ENCODE results near the gene DCHS1. TPM values are rescaled to one million over a fixed set of nuclear protein-coding genes. Genes with fewer than 3 reads are reported as not detected.

Gene DCHS1
- total and polyA plus RNA-seq, 4 experiments from 2014 or later, result 0.47 to 6.7 (median 4.4) TPM

GRCh38 chr11:6594142-6594768, 61.4 kb downstream of the DCHS1 start:
- Histone ChIP-seq H3K9me3 (ENCODE audit: control insufficient read depth in 1 of 2, low read length in 2 of 2) (no peaks in the 10 kb centered on the region), H3K27ac (ENCODE audit: low read depth, low read length) (no peak overlapping the region), H3K27me3 (ENCODE audit: insufficient read depth, low read length) (no peaks in the 10 kb centered on the region), H3K4me3 (ENCODE audit: low read length in 2 of 2) (no peak overlapping the region), H3K36me3 (ENCODE audit: insufficient read depth, low read length) (peaks cover 18% of the 10 kb centered on the region), H3K4me1 (ENCODE audit: insufficient read depth, low read length) (peaks cover 4% of the 10 kb centered on the region)
- intact Hi-C loops (cut with micrococcal nuclease), result no loop called here
- no peaks in the 10 kb centered on the region for H3K27me3 Mint-ChIP-seq
- no peaks in the 10 kb centered on the region for H3K9me3 Mint-ChIP-seq
- peak overlapping the region in 3 of 7 donors; percentile 14 to 70 (median 63) for H3K27ac Mint-ChIP-seq
- CTCF ChIA-PET (ENCODE audit: partially characterized antibody), result interaction anchor here (1.1 to 1.8 kb wide), 4 partner anchors 10 to 88 kb away, joined by 3 to 5 read pairs (median 4); partner anchors contain the start of genes MRPL17 and TPP1
- DNase-seq, result no peak
- POLR2A ChIA-PET (ENCODE audit: partially characterized antibody), result interaction anchor here (0.9 to 2.4 kb wide), 5 partner anchors 10 to 89 kb away, joined by 3 to 9 read pairs (median 6); partner anchors contain the start of genes MRPL17, TAF10 and TPP1
- peaks cover 39 to 62% of the 10 kb centered on the region in 2 donors for H3K36me3 Mint-ChIP-seq
- peaks cover 24 to 42% (median 30%) of the 10 kb centered on the region in 4 donors for H3K4me1 Mint-ChIP-seq
- no peak overlapping the region for H3K4me3 Mint-ChIP-seq

DNA sequence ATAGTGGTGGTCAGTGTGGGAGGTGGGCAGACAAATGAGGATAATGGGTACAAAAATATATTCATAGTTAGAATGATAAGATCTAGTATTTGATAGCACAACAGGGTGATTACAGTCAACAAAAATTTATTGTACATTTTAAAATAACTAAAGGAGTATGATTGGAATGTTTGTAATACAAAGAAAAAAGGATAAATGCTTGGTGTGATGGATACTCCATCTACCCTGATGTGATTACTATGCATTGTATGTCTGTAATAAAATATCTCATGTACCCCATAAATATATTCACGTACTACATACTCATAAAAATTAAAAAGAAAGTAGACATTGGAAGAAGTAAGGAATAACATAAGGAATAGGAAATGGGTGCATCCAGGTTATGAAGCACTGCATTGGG, 67.6 kb downstream of the DCHS1 start:
- Histone ChIP-seq H3K4me1 (ENCODE audit: insufficient read depth, low read length) (no peaks in the 10 kb centered on the region), H3K4me3 (ENCODE audit: low read length in 2 of 2) (no peak overlapping the region), H3K36me3 (ENCODE audit: insufficient read depth, low read length) (no peaks in the 10 kb centered on the region), H3K27ac (ENCODE audit: low read depth, low read length) (no peak overlapping the region), H3K9me3 (ENCODE audit: control insufficient read depth in 1 of 2, low read length in 2 of 2) (peaks cover 0 to 9% of the 10 kb centered on the region in 2 donors), H3K27me3 (ENCODE audit: insufficient read depth, low read length) (no peaks in the 10 kb centered on the region)
- intact Hi-C loops (cut with micrococcal nuclease), result no loop called here
- Mint-ChIP-seq H3K9me3 (peaks cover 0 to 21% (median 20%) of the 10 kb centered on the region in 8 donors), H3K27me3 (no peaks in the 10 kb centered on the region), H3K27ac (no peak overlapping the region), H3K4me1 (peaks cover 0 to 4% (median 1%) of the 10 kb centered on the region in 4 donors), H3K36me3 (peaks cover 33 to 36% of the 10 kb centered on the region in 2 donors), H3K4me3 (no peak overlapping the region)
- POLR2A ChIA-PET (ENCODE audit: partially characterized antibody), result no interaction called here
- no peak for DNase-seq
- CTCF ChIA-PET (ENCODE audit: partially characterized antibody), result interaction anchor here (0.9 kb wide), 1 partner anchor 118 kb away, joined by 3 read pairs; no protein-coding TSS in a partner anchor

DNA sequence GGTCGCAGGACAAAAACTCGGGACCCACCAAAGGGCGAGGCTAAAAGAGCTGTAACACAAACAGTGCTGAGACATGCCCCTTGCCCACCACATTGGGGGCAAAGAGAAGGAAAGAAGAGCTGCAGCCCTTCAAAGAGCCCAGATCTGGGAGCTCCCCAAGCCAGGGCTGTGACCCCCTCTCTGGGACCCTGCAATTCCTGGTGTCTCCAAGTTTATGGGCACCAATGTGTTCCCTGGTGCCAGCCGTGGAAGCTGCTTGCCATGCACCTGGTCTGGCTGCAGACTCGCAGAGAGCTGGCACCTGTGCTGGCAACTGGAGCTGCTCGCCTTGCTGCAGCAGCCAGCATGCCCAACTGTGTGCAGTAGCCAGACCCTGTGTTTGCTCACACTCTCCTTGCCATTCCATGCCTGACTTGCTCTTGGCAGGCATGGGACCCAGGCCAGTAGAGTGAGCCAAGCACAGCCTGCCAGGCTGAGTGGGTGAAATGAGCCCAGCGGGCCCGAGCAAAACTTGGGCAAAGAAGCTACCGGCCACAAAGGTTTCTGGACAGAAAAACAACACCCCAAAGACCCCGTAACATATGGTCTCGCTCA, 68.2 kb downstream of the DCHS1 start:
- no peak overlapping the region for H3K4me3 Mint-ChIP-seq
- intact Hi-C loops (cut with micrococcal nuclease), result no loop called here
- H3K27me3 Mint-ChIP-seq, result no peaks in the 10 kb centered on the region
- CTCF ChIA-PET (ENCODE audit: partially characterized antibody), result interaction anchor here (0.5 to 1.1 kb wide), 4 partner anchors 63 to 239 kb away, joined by 3 read pairs; no protein-coding TSS in a partner anchor
- no peak overlapping the region for H3K27ac Mint-ChIP-seq
- H3K4me1 ChIP-seq (ENCODE audit: insufficient read depth, low read length), result no peaks in the 10 kb centered on the region
- no peak overlapping the region for H3K27ac ChIP-seq (ENCODE audit: low read depth, low read length)
- peaks cover 37 to 40% of the 10 kb centered on the region in 2 donors for H3K36me3 Mint-ChIP-seq
- no peaks in the 10 kb centered on the region for H3K27me3 ChIP-seq (ENCODE audit: insufficient read depth, low read length)
- H3K9me3 ChIP-seq (ENCODE audit: control insufficient read depth in 1 of 2, low read length in 2 of 2), result peaks cover 0 to 10% of the 10 kb centered on the region in 2 donors
- H3K36me3 ChIP-seq (ENCODE audit: insufficient read depth, low read length), result no peaks in the 10 kb centered on the region
- POLR2A ChIA-PET (ENCODE audit: partially characterized antibody), result interaction anchor here (1.0 kb wide), 1 partner anchor 24 kb away, joined by 3 read pairs; the partner anchor contains the start of gene TAF10
- peaks cover 0 to 2% (median 0%) of the 10 kb centered on the region in 4 donors for H3K4me1 Mint-ChIP-seq
- no peak overlapping the region for H3K4me3 ChIP-seq (ENCODE audit: low read length in 2 of 2)
- H3K9me3 Mint-ChIP-seq, result peaks cover 0 to 27% (median 24%) of the 10 kb centered on the region in 8 donors
- no peak for DNase-seq

DNA sequence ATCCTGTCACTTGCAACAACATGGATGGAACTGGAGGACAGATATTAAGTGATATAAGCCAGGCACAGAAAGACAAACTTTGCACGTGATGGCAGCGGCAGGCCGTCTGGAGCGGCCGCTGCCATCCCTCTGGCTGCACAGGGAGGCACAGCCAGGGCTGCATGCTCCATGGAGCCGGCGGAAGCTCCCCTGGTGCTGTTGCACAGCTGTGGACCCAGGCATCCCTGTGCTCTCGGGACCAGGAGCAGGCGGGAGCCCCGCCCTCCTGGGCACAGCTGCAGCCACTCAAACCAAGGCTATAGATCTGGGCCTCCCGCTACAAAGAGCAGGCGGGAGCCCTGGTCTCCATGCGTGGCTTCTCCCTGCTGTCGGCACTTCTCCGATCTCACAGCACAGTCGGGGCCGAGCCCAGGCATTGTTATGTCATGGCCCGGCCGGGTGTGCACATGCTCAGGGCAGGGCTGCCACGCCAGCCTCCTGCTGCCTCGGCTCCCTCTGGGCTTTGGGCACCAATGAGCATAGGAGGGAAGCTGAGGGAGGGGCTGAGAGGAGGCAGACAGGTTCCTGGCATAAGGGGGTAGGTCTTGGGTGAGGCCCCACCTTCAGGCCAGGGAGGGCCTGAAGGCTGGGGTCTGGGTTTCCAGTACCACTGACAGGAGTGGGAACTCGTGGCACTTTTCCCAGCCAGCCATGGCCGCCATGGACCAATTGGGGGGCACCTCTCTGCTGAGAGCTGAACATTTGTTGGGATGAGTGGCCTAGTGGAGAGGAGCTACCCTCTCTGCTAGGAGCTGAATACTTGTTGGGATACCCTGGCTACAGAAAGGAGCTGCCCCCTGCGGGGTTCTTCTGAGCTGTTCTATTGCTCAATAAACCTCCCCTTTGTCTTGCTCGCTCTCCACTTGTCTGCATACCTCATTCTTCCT, 68.9 kb downstream of the DCHS1 start:
- intact Hi-C loops (cut with micrococcal nuclease), result no loop called here
- H3K4me3 Mint-ChIP-seq, result no peak overlapping the region
- ChIA-PET CTCF (ENCODE audit: partially characterized antibody) (interaction anchor here (0.5 to 1.1 kb wide), 4 partner anchors 62 to 240 kb away, joined by 3 read pairs; no protein-coding TSS in a partner anchor), POLR2A (ENCODE audit: partially characterized antibody) (interaction anchor here (1.0 kb wide), 1 partner anchor 25 kb away, joined by 3 read pairs; the partner anchor contains the start of gene TAF10)
- H3K36me3 ChIP-seq (ENCODE audit: insufficient read depth, low read length), result no peaks in the 10 kb centered on the region
- H3K4me3 ChIP-seq (ENCODE audit: low read length in 2 of 2), result no peak overlapping the region
- H3K27me3 ChIP-seq (ENCODE audit: insufficient read depth, low read length), result no peaks in the 10 kb centered on the region
- H3K36me3 Mint-ChIP-seq, result peaks cover 40 to 43% of the 10 kb centered on the region in 2 donors
- peaks cover 0 to 10% of the 10 kb centered on the region in 2 donors for H3K9me3 ChIP-seq (ENCODE audit: control insufficient read depth in 1 of 2, low read length in 2 of 2)
- no peak for DNase-seq
- H3K27ac ChIP-seq (ENCODE audit: low read depth, low read length), result no peak overlapping the region
- no peaks in the 10 kb centered on the region for H3K27me3 Mint-ChIP-seq
- H3K4me1 Mint-ChIP-seq, result peaks cover 0 to 2% (median 0%) of the 10 kb centered on the region in 4 donors
- peaks cover 2 to 32% (median 26%) of the 10 kb centered on the region in 8 donors for H3K9me3 Mint-ChIP-seq
- no peak overlapping the region for H3K27ac Mint-ChIP-seq
- H3K4me1 ChIP-seq (ENCODE audit: insufficient read depth, low read length), result no peaks in the 10 kb centered on the region

DNA sequence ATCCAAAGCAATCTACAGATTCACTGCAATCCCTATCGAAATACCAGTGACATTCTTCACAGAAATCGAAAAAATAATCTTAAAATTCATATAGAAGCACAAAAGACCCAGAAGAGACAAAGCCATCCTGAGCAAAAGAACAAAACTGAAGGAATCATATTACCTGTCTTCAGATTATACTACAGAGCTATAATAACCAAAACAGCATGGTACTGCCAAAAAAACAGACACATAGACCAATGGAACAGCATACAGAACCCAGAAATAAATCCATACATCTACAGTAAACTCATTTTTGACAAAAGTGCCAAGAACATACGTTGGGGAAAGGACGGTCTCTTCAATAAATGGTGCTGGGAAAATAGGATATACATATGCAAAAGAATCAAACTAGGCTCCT, 71.1 kb downstream of the DCHS1 start:
- Mint-ChIP-seq H3K4me1 (peaks cover 0 to 2% (median 0%) of the 10 kb centered on the region in 4 donors), H3K9me3 (peaks cover 2 to 32% (median 26%) of the 10 kb centered on the region in 8 donors), H3K27ac (no peak overlapping the region), H3K27me3 (no peaks in the 10 kb centered on the region), H3K36me3 (peaks cover 42 to 44% of the 10 kb centered on the region in 2 donors), H3K4me3 (no peak overlapping the region)
- H3K4me3 ChIP-seq (ENCODE audit: low read length in 2 of 2), result no peak overlapping the region
- CTCF ChIA-PET (ENCODE audit: partially characterized antibody), result interaction anchor here (1.4 kb wide), 1 partner anchor 34 kb away, joined by 3 read pairs; no protein-coding TSS in a partner anchor
- H3K27me3 ChIP-seq (ENCODE audit: insufficient read depth, low read length), result no peaks in the 10 kb centered on the region
- no peak for DNase-seq
- H3K9me3 ChIP-seq (ENCODE audit: control insufficient read depth in 1 of 2, low read length in 2 of 2), result peaks cover 0 to 10% of the 10 kb centered on the region in 2 donors
- H3K4me1 ChIP-seq (ENCODE audit: insufficient read depth, low read length), result no peaks in the 10 kb centered on the region
- POLR2A ChIA-PET (ENCODE audit: partially characterized antibody), result no interaction called here
- intact Hi-C loops (cut with micrococcal nuclease), result no loop called here
- no peaks in the 10 kb centered on the region for H3K36me3 ChIP-seq (ENCODE audit: insufficient read depth, low read length)
- H3K27ac ChIP-seq (ENCODE audit: low read depth, low read length), result no peak overlapping the region

- ChIA-PET CTCF (ENCODE audit: partially characterized antibody) (no interaction called here), POLR2A (ENCODE audit: partially characterized antibody) (no interaction called here)
- H3K27me3 Mint-ChIP-seq, result no peaks in the 10 kb centered on the region
- Histone ChIP-seq H3K4me3 (ENCODE audit: low read length in 2 of 2) (no peak overlapping the region), H3K27me3 (ENCODE audit: insufficient read depth, low read length) (no peaks in the 10 kb centered on the region), H3K27ac (ENCODE audit: low read depth, low read length) (no peak overlapping the region), H3K9me3 (ENCODE audit: control insufficient read depth in 1 of 2, low read length in 2 of 2) (peaks cover 0 to 10% of the 10 kb centered on the region in 2 donors), H3K4me1 (ENCODE audit: insufficient read depth, low read length) (no peaks in the 10 kb centered on the region), H3K36me3 (ENCODE audit: insufficient read depth, low read length) (no peaks in the 10 kb centered on the region)
- H3K36me3 Mint-ChIP-seq, result peaks cover 39 to 42% of the 10 kb centered on the region in 2 donors
- no peak overlapping the region for H3K27ac Mint-ChIP-seq
- H3K4me1 Mint-ChIP-seq, result peaks cover 0 to 2% (median 0%) of the 10 kb centered on the region in 4 donors
- no peak for DNase-seq
- H3K9me3 Mint-ChIP-seq, result peaks cover 2 to 32% (median 26%) of the 10 kb centered on the region in 8 donors
- intact Hi-C loops (cut with micrococcal nuclease), result no loop called here
- peak overlapping the region in 1 of 8 donors; percentile 22 for H3K4me3 Mint-ChIP-seq
Measured at GRCh38 chr11:6583584-6583983, 72.0 kb downstream of the DCHS1 start.
